SK-N-SH treated with all-trans-retinoic acid at 6 μM for 48 hours (cell line): ENCODE measurements around the gene C10orf62.

ENCODE experiments used
- ATAC-seq: fragments of 200-7000 bp; cut with Tn5 transposase; 3 replicates; pipeline ENCODE4 v1.9.1; 2020; ENCODE audit warnings: mild to moderate bottlenecking, moderate library complexity
- ARNTL ChIP-seq: fragments of 450-650 bp; formaldehyde crosslinking; IDR thresholded peaks from 2 replicates; pipeline ENCODE4 v1.5.0; 2020; ENCODE audit warnings: low read depth, mild to moderate bottlenecking, moderate library complexity, borderline replicate concordance
- BACH2 ChIP-seq: fragments of 250-450 bp; sonication (Bioruptor Pico); IDR thresholded peaks from 2 replicates; pipeline ENCODE4 v1.9.0; 2021; ENCODE audit warnings: mild to moderate bottlenecking, borderline replicate concordance
- CSDC2 ChIP-seq: fragments of 250-450 bp; sonication (Bioruptor Pico); IDR thresholded peaks from 2 replicates; pipeline ENCODE4 v1.5.0; 2020; ENCODE audit warnings: mild to moderate bottlenecking, moderate library complexity
- ESRRG ChIP-seq: fragments of 250-450 bp; sonication (Bioruptor Pico); IDR thresholded peaks from 2 replicates; pipeline ENCODE4 v1.6.1; 2021; ENCODE audit warnings: mild to moderate bottlenecking
- GLIS3 ChIP-seq: fragments of 250-450 bp; sonication (Bioruptor Pico); IDR thresholded peaks from 2 replicates; pipeline ENCODE4 v1.5.0; 2020; ENCODE audit warnings: mild to moderate bottlenecking, moderate library complexity
- ISL1 ChIP-seq: fragments of 250-450 bp; sonication (Bioruptor Pico); IDR thresholded peaks from 2 replicates; pipeline ENCODE4 v2.1.2; 2022; ENCODE audit warnings: mild to moderate bottlenecking, moderate library complexity
- OSR1 ChIP-seq: fragments of 250-450 bp; sonication (Bioruptor Pico); IDR thresholded peaks from 2 replicates; pipeline ENCODE4 v1.8.0; 2022; ENCODE audit warnings: moderate library complexity, mild to moderate bottlenecking, inconsistent platforms
- PPARA ChIP-seq: fragments of 250-450 bp; sonication (Bioruptor Pico); IDR thresholded peaks from 2 replicates; pipeline ENCODE4 v1.5.0; 2020; ENCODE audit warnings: mild to moderate bottlenecking, borderline replicate concordance
- RARB ChIP-seq: fragments of 250-450 bp; sonication (Bioruptor Pico); IDR thresholded peaks from 2 replicates; pipeline ENCODE4 v1.8.0; 2021; ENCODE audit warnings: mild to moderate bottlenecking, moderate library complexity
- SNAI2 ChIP-seq: fragments of 250-450 bp; sonication (Bioruptor Pico); IDR thresholded peaks from 2 replicates; pipeline ENCODE4 v1.5.0; 2020; ENCODE audit warnings: mild to moderate bottlenecking, moderate library complexity
- TCF4 ChIP-seq: fragments of 250-450 bp; sonication (Bioruptor Pico); IDR thresholded peaks from 2 replicates; pipeline ENCODE4 v1.8.0; 2021; ENCODE audit warnings: mild to moderate bottlenecking, moderate library complexity, borderline replicate concordance
- ZC3H10 ChIP-seq: fragments of 250-450 bp; sonication (Bioruptor Pico); IDR thresholded peaks from 2 replicates; pipeline ENCODE4 v1.5.1; 2021; ENCODE audit warnings: mild to moderate bottlenecking, moderate library complexity
- ZFP3 ChIP-seq: fragments of 250-450 bp; sonication (Bioruptor Pico); IDR thresholded peaks from 2 replicates; pipeline ENCODE4 v1.5.0; 2020; ENCODE audit warnings: mild to moderate bottlenecking, moderate library complexity
- ZFP30 ChIP-seq: fragments of 450-650 bp; formaldehyde crosslinking; IDR thresholded peaks from 2 replicates; pipeline ENCODE4 v1.5.0; 2022; ENCODE audit warnings: mild to moderate bottlenecking, moderate library complexity
- ZNF565 ChIP-seq: fragments of 450-650 bp; formaldehyde crosslinking; conservative IDR thresholded peaks from 2 replicates; pipeline ENCODE4 v1.5.0; 2020; ENCODE audit warnings: low read depth, mild to moderate bottlenecking, moderate library complexity
- ZNF70 ChIP-seq: fragments of 450-650 bp; formaldehyde crosslinking; IDR thresholded peaks from 2 replicates; pipeline ENCODE4 v1.5.0; 2020; ENCODE audit warnings: mild to moderate bottlenecking, moderate library complexity
- ZNF8 ChIP-seq: fragments of 450-650 bp; formaldehyde crosslinking; IDR thresholded peaks from 2 replicates; pipeline ENCODE4 v1.5.0; 2020; ENCODE audit warnings: mild to moderate bottlenecking, moderate library complexity
- TF ChIP-seq, protein P1 (sequence below): fragments of 250-450 bp; sonication (Bioruptor Pico); IDR thresholded peaks from 2 replicates; pipeline ENCODE4 v1.8.0; 2021; ENCODE audit warnings: low read depth, mild to moderate bottlenecking, moderate library complexity, borderline replicate concordance
- TF ChIP-seq, protein P2 (sequence below): fragments of 250-450 bp; sonication (Bioruptor Pico); IDR thresholded peaks from 2 replicates; pipeline ENCODE4 v1.5.0; 2020; ENCODE audit warnings: mild to moderate bottlenecking, moderate library complexity
- TF ChIP-seq, protein P3 (sequence below): fragments of 250-450 bp; sonication (Bioruptor Pico); IDR thresholded peaks from 2 replicates; pipeline ENCODE4 v1.8.0; 2020; ENCODE audit warnings: mild to moderate bottlenecking, moderate library complexity, borderline replicate concordance
- TF ChIP-seq, protein P4 (sequence below): fragments of 250-450 bp; sonication (Bioruptor Pico); IDR thresholded peaks from 2 replicates; pipeline ENCODE4 v1.5.1; 2021; ENCODE audit warnings: mild to moderate bottlenecking, moderate library complexity

Gene C10orf62

DNA sequence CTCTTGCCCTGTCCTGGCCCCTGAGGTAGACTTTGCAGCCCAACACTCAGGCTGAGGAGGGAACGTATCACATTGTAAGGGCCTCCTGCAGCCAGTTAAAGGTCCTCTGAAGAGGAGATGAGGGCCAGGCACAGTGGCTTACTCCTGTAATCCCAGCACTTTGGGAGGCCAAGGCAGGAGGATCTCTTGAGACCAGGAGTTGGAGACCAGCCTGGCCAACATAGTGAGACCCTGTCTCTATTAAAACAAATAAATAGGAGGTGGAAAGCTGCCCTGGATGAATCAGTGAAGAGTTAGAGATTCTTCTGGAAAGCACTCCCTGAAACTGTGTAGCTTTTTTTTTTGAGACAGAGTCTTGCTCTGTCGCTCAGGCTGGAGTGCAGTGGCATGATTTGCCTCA is 2.3 kb upstream of the C10orf62 start:
- TF ChIP-seq OSR1 (CRISPR knock-in tag) (no peak), ZC3H10 (CRISPR knock-in tag) (no peak), ZNF70 (CRISPR knock-in tag) (no peak), ZNF8 (CRISPR knock-in tag) (no peak), CSDC2 (CRISPR knock-in tag) (no peak), SNAI2 (CRISPR knock-in tag) (no peak), BACH2 (CRISPR knock-in tag) (no peak), RARB (CRISPR knock-in tag) (no peak), ZFP3 (no peak), TCF4 (no peak), ARNTL (CRISPR knock-in tag) (no peak), ZNF565 (CRISPR knock-in tag) (no peak), PPARA (no peak), ESRRG (no peak)
- TF ChIP-seq, protein P1, sequence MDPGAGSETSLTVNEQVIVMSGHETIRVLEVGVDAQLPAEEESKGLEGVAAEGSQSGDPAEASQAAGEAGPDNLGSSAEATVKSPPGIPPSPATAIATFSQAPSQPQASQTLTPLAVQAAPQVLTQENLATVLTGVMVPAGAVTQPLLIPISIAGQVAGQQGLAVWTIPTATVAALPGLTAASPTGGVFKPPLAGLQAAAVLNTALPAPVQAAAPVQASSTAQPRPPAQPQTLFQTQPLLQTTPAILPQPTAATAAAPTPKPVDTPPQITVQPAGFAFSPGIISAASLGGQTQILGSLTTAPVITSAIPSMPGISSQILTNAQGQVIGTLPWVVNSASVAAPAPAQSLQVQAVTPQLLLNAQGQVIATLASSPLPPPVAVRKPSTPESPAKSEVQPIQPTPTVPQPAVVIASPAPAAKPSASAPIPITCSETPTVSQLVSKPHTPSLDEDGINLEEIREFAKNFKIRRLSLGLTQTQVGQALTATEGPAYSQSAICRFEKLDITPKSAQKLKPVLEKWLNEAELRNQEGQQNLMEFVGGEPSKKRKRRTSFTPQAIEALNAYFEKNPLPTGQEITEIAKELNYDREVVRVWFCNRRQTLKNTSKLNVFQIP, result no peak
- TF ChIP-seq, protein P2, sequence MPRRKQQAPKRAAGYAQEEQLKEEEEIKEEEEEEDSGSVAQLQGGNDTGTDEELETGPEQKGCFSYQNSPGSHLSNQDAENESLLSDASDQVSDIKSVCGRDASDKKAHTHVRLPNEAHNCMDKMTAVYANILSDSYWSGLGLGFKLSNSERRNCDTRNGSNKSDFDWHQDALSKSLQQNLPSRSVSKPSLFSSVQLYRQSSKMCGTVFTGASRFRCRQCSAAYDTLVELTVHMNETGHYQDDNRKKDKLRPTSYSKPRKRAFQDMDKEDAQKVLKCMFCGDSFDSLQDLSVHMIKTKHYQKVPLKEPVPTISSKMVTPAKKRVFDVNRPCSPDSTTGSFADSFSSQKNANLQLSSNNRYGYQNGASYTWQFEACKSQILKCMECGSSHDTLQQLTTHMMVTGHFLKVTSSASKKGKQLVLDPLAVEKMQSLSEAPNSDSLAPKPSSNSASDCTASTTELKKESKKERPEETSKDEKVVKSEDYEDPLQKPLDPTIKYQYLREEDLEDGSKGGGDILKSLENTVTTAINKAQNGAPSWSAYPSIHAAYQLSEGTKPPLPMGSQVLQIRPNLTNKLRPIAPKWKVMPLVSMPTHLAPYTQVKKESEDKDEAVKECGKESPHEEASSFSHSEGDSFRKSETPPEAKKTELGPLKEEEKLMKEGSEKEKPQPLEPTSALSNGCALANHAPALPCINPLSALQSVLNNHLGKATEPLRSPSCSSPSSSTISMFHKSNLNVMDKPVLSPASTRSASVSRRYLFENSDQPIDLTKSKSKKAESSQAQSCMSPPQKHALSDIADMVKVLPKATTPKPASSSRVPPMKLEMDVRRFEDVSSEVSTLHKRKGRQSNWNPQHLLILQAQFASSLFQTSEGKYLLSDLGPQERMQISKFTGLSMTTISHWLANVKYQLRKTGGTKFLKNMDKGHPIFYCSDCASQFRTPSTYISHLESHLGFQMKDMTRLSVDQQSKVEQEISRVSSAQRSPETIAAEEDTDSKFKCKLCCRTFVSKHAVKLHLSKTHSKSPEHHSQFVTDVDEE (CRISPR knock-in tag), result no peak
- TF ChIP-seq, protein P3, sequence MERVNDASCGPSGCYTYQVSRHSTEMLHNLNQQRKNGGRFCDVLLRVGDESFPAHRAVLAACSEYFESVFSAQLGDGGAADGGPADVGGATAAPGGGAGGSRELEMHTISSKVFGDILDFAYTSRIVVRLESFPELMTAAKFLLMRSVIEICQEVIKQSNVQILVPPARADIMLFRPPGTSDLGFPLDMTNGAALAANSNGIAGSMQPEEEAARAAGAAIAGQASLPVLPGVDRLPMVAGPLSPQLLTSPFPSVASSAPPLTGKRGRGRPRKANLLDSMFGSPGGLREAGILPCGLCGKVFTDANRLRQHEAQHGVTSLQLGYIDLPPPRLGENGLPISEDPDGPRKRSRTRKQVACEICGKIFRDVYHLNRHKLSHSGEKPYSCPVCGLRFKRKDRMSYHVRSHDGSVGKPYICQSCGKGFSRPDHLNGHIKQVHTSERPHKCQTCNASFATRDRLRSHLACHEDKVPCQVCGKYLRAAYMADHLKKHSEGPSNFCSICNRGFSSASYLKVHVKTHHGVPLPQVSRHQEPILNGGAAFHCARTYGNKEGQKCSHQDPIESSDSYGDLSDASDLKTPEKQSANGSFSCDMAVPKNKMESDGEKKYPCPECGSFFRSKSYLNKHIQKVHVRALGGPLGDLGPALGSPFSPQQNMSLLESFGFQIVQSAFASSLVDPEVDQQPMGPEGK (CRISPR knock-in tag), result no peak
- TF ChIP-seq, protein P4, sequence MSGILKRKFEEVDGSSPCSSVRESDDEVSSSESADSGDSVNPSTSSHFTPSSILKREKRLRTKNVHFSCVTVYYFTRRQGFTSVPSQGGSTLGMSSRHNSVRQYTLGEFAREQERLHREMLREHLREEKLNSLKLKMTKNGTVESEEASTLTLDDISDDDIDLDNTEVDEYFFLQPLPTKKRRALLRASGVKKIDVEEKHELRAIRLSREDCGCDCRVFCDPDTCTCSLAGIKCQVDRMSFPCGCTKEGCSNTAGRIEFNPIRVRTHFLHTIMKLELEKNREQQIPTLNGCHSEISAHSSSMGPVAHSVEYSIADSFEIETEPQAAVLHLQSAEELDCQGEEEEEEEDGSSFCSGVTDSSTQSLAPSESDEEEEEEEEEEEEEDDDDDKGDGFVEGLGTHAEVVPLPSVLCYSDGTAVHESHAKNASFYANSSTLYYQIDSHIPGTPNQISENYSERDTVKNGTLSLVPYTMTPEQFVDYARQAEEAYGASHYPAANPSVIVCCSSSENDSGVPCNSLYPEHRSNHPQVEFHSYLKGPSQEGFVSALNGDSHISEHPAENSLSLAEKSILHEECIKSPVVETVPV (CRISPR knock-in tag), result no peak
- ATAC-seq, result no peak

DNA sequence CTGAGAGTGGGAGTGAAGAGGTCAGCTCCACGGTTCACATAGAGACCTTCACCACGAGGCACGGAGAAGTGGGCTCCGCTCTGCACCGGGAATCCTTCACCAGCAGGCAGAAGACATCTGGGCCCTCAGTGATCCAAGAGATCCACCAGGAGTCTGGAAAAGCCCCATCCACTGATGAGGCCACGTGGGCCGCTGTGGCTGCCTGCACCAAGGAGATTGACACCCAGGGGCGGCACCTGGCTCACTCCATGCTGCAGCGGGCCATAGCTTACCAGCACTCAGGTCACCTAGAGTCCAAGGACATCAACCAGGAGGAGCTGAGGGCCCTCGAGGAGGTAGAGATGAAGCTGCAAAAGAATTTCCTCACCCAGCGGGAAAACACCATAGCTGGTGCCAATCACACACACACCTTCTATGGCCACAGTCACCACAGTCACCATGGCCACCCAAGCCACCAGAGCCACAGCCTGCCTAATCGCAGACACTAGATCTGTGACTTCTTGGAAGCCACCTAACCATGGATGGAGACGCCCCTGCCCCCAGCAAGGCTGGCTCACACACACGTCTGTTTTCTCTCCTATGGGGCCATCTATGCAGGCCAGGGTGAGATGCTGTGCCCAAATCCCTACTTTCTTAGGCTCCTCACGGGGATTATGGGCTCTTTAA is 694 bp downstream of the C10orf62 start:
- no peak for TF ChIP-seq PPARA
- TF ChIP-seq ZFP3, result no peak
- TF ChIP-seq GLIS3 (CRISPR knock-in tag), result no peak
- TF ChIP-seq ISL1 (CRISPR knock-in tag), result no peak
- TF ChIP-seq, protein P2 (CRISPR knock-in tag), result no peak
- no peak for TF ChIP-seq ZNF70 (CRISPR knock-in tag)
- no peak for TF ChIP-seq BACH2 (CRISPR knock-in tag)
- no peak for TF ChIP-seq ARNTL (CRISPR knock-in tag)
- TF ChIP-seq, protein P4 (CRISPR knock-in tag), result no peak
- no peak for TF ChIP-seq ZNF565 (CRISPR knock-in tag)
- no peak for TF ChIP-seq RARB (CRISPR knock-in tag)
- TF ChIP-seq ZFP30, result no peak
- no peak for TF ChIP-seq TCF4
- TF ChIP-seq ESRRG, result no peak
- no peak for TF ChIP-seq ZC3H10 (CRISPR knock-in tag)
- no peak for ATAC-seq
